Stimulated activated CD4-positive, alpha-beta T cell treated with anti-CD3 and anti-CD28 coated beads, TNF-alpha, amount 100 ng/mL, for 1 hour (primary cell): ENCODE measurements around the gene JADE1.
A peak's percentile ranks its signal among the peaks of the same experiment; 100 is the strongest.

Experiments
- DNase-seq, 3 donors: peaks; one replicate each; pipeline ENCODE4 v3.0.0-alpha.2; 2020; ENCODE audit warnings: low read depth in 3 of 3, low spot score in 1 of 3

Gene JADE1

GRCh38 chr4:128810331-128810870, 901 bp downstream of the JADE1 start:
- no peak for DNase-seq

- DNase-seq: peak; percentile 59 to 67 (median 65)
These were observed 1.5 kb downstream of the JADE1 start for GRCh38 chr4:128810871-128811570.

- DNase-seq: peak; percentile 23 to 67 (median 54)
These were observed 2.3 kb downstream of the JADE1 start for GRCh38 chr4:128811571-128812441.

GRCh38 chr4:128812442-128813235, 3.1 kb downstream of the JADE1 start:
- no peak for DNase-seq

- DNase-seq: no peak
These were observed 4.5 kb downstream of the JADE1 start for GRCh38 chr4:128813965-128814364.

GRCh38 chr4:128818442-128818841, 8.9 kb downstream of the JADE1 start:
- no peak for DNase-seq

GRCh38 chr4:128819082-128819742, 9.7 kb downstream of the JADE1 start:
- DNase-seq: no peak

GRCh38 chr4:128820671-128821070, 11.2 kb downstream of the JADE1 start:
- no peak for DNase-seq

- DNase-seq: no peak
These were observed 11.7 kb downstream of the JADE1 start for GRCh38 chr4:128821151-128821550.

- no peak for DNase-seq
These were observed 13.6 kb downstream of the JADE1 start for GRCh38 chr4:128823025-128823661.

GRCh38 chr4:128825226-128825625, 15.7 kb downstream of the JADE1 start:
- no peak for DNase-seq

- DNase-seq: no peak
These were observed 17.8 kb downstream of the JADE1 start for GRCh38 chr4:128827296-128827695.

- DNase-seq: no peak
These were observed 21.5 kb downstream of the JADE1 start for GRCh38 chr4:128830906-128831503.

GRCh38 chr4:128831531-128832242, 22.2 kb downstream of the JADE1 start:
- no peak for DNase-seq

GRCh38 chr4:128832243-128832625, 22.7 kb downstream of the JADE1 start:
- DNase-seq: no peak

GRCh38 chr4:128835498-128836222, 26.2 kb downstream of the JADE1 start:
- DNase-seq: no peak

GRCh38 chr4:128837198-128837597, 27.7 kb downstream of the JADE1 start:
- no peak for DNase-seq

- no peak for DNase-seq
These were observed 28.2 kb downstream of the JADE1 start for GRCh38 chr4:128837679-128838078.
